Endothelial cell of umbilical vein (primary cell): Measurements from ENCODE around the gene GNA12.

Source experiments
- CTCF ChIP-seq, 2 donors: IDR thresholded peaks; 1 replicate in 1 of 2; 2 replicates in 1 of 2; pipeline ENCODE4 v1.5.1; 2011; ENCODE audit warnings: low read length in 2 of 2, mild to moderate bottlenecking in 2 of 2, moderate library complexity in 2 of 2, control low read depth in 1 of 2, inconsistent platforms in 1 of 2, low read depth in 1 of 2; ENCODE audit not compliant: insufficient read depth in 1 of 2; ENCODE audit errors: extremely low read depth in 1 of 2
- EZH2 ChIP-seq: IDR thresholded peaks from 2 replicates; pipeline ENCODE4 v1.6.1; 2012; ENCODE audit warnings: borderline replicate concordance, low read depth, mild to moderate bottlenecking, moderate library complexity, low read length, inconsistent platforms; ENCODE audit not compliant: severe bottlenecking
- POLR2A ChIP-seq: IDR thresholded peaks from 2 replicates; pipeline ENCODE4 v1.6.1; 2012; ENCODE audit warnings: low read depth, mild to moderate bottlenecking, control low read depth, low read length
- POLR2AphosphoS5 ChIP-seq: IDR thresholded peaks from 2 replicates; pipeline ENCODE4 v1.6.1; 2012; ENCODE audit warnings: low read depth, mild to moderate bottlenecking, control low read depth, low read length, moderate library complexity; ENCODE audit not compliant: insufficient read depth

GRCh38 chr7:2710901-2711551, 133.1 kb downstream of the GNA12 start:
- TF ChIP-seq POLR2A (no peak), CTCF (IDR thresholded peaks at IDR 0.05; ENCODE audit: extremely low read depth in 1 of 2, insufficient read depth in 1 of 2, low read depth in 1 of 2, low read length in 2 of 2) (no peak), POLR2AphosphoS5 (no peak), EZH2 (no peak)
